Activated naive CD4-positive, alpha-beta T cell treated with anti-CD3 and anti-CD28 coated beads for 36 hours (primary cell): ENCODE results near the gene ASB5. TPM values are rescaled to one million over a fixed set of nuclear protein-coding genes. Genes with fewer than 3 reads are reported as not detected.

Experiments used
- CTCF ChIA-PET: fragments of 350-600 bp; sonication (Branson Sonifier 250); formaldehyde crosslinking; loops from one replicate; lab custom pipeline; 2021; ENCODE audit warnings: antibody characterized with exemption; lab: Charles Lee
- DNase-seq: peaks from one replicate; pipeline ENCODE4 v3.0.0-alpha.2; 2020
- H3K27ac Mint-ChIP-seq: one replicate; pipeline ENCODE4 v1.8.0; 2021; ENCODE audit warnings: mild to moderate bottlenecking, mixed read lengths
- H3K27me3 Mint-ChIP-seq: one replicate; pipeline ENCODE4 v1.8.0; 2021; ENCODE audit warnings: low read depth, mixed read lengths
- H3K36me3 Mint-ChIP-seq: one replicate; pipeline ENCODE4 v1.8.0; 2021; ENCODE audit warnings: low read depth, mixed read lengths
- H3K4me1 Mint-ChIP-seq: one replicate; pipeline ENCODE4 v1.8.0; 2021; ENCODE audit warnings: low read depth, mixed read lengths
- H3K4me3 Mint-ChIP-seq: one replicate; pipeline ENCODE4 v1.8.0; 2021; ENCODE audit warnings: mild to moderate bottlenecking, moderate library complexity, mixed read lengths
- H3K9me3 Mint-ChIP-seq: one replicate; pipeline ENCODE4 v1.8.0; 2021; ENCODE audit warnings: mixed read lengths
- intact Hi-C: fragments of 100-400 bp; cut with micrococcal nuclease; formaldehyde crosslinking; loops from one replicate; pipeline ENCODE4 v1.15.1; 2023
- total RNA-seq, 2 experiments: library from RNA; stranded (reverse); gene quantifications; one replicate each; pipeline ENCODE4 v1.2.3, GENCODE V29; 2021

ASB5 gene
- total RNA-seq, 2 experiments from 2014 or later: not detected

DNA sequence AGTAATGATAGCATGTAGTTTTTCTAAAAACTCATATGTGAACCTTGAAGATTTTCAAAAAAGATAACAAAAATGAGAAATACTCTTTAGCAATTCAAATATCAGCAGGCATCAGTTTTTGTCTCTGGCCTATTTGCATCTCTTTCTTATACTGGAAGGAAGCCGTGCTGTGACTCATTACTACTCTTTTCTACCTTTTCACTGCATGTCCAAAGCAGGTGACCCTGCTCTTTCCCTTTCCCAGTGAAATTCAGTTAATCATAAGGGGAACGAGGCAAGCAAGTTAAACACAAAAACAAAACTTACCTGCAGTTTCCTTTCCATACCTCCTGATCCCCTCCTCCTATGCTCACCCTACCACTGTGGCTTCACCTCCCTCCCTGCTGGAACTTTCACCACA, 83.0 kb downstream of the ASB5 start:
- no peak overlapping the region for H3K4me3 Mint-ChIP-seq
- CTCF ChIA-PET: no interaction called here
- H3K9me3 Mint-ChIP-seq: no peaks in the 10 kb centered on the region
- no peak overlapping the region for H3K27ac Mint-ChIP-seq
- H3K27me3 Mint-ChIP-seq: peaks cover 15% of the 10 kb centered on the region
- DNase-seq: no peak
- intact Hi-C loops: no loop called here
- peaks cover 15% of the 10 kb centered on the region for H3K4me1 Mint-ChIP-seq
- no peaks in the 10 kb centered on the region for H3K36me3 Mint-ChIP-seq

DNA sequence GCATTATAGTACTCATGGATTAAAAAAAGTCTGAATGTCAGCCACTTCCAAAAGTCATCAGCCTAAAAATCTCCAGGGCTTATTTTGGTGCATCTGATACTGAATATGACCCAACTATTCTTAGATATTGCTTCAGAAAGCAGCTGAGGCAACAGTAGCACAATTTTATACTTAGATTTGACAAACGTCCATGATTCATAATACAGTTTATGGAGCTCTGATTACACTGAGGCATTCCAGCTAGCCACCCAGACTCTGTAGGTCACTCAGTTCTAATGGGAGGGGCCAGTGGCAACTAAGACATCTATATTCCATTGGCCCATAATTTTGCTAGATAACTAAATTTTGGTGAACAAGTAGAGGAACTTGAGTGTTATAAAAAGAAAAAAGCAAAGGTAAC, 84.0 kb downstream of the ASB5 start:
- CTCF ChIA-PET: no interaction called here
- Mint-ChIP-seq H3K9me3 (no peaks in the 10 kb centered on the region), H3K4me1 (peaks cover 15% of the 10 kb centered on the region), H3K4me3 (no peak overlapping the region), H3K27ac (no peak overlapping the region), H3K36me3 (no peaks in the 10 kb centered on the region), H3K27me3 (peaks cover 15% of the 10 kb centered on the region)
- no peak for DNase-seq
- intact Hi-C loops: no loop called here

Other genes with a start within 250 kb of the ASB5 start
- 1 to 10 TPM; 1.4 to 1.7 TPM for gene WDR17, start 203.4 kb downstream of the ASB5 start, total RNA-seq
- gene SPATA4, start 73.6 kb downstream of the ASB5 start, total RNA-seq: not detected
- gene SPCS3, start 50.7 kb upstream of the ASB5 start, total RNA-seq: 100 to 1,000 TPM; 140 to 154 TPM